Keratinocyte (primary cell): Measurements from ENCODE around the gene CDIP1. TPM values are rescaled to one million over a fixed set of nuclear protein-coding genes. Genes with fewer than 3 reads are reported as not detected.

ENCODE experiments used
- DNase-seq: peaks from one replicate; pipeline ENCODE4 v3.0.0-alpha.2; 2011; ENCODE audit warnings: low read depth, missing footprints, low spot score
- FAIRE-seq: peaks from 2 replicates; lab custom pipeline; 2011; peaks lifted over from hg19 to GRCh38; lab: Jason Lieb, UNC
- H2AFZ ChIP-seq: 2 replicates; pipeline ENCODE4 v1.6.0; 2012; ENCODE audit warnings: low read length, control low read depth, inconsistent platforms; ENCODE audit not compliant: control insufficient read depth
- H3K27ac ChIP-seq: 2 replicates; pipeline ENCODE4 v1.5.1; 2011; ENCODE audit warnings: low read length; ENCODE audit not compliant: control insufficient read depth, insufficient read depth
- H3K27me3 ChIP-seq: 3 replicates; pipeline ENCODE4 v1.6.0; 2011; ENCODE audit warnings: low read length; ENCODE audit not compliant: control insufficient read depth, insufficient read depth; ENCODE audit errors: extremely low read depth
- H3K36me3 ChIP-seq, 2 experiments: 2 replicates in 1 of 2; 3 replicates in 1 of 2; pipeline ENCODE4 v1.5.1; 2011; ENCODE audit warnings: low read length in 2 of 2, mild to moderate bottlenecking in 1 of 2; ENCODE audit not compliant: control insufficient read depth in 2 of 2, insufficient read depth in 2 of 2; ENCODE audit errors: extremely low read depth in 1 of 2
- H3K4me1 ChIP-seq: 3 replicates; pipeline ENCODE4 v1.5.1; 2011; ENCODE audit warnings: low read length; ENCODE audit not compliant: control insufficient read depth, insufficient read depth; ENCODE audit errors: extremely low read depth
- H3K4me2 ChIP-seq: 3 replicates; pipeline ENCODE4 v1.6.0; 2011; ENCODE audit warnings: low read depth, low read length; ENCODE audit not compliant: control insufficient read depth, insufficient read depth; ENCODE audit errors: extremely low read depth
- H3K4me3 ChIP-seq, 3 experiments: fragments of 200-600 bp in 1 of 3; sonication (generic) in 1 of 3; 2 replicates in 2 of 3; 3 replicates in 1 of 3; pipeline ENCODE4 v1.5.1; 2011 to 2016; ENCODE audit warnings: low read length in 3 of 3, mild to moderate bottlenecking in 3 of 3, control low read depth in 2 of 3, inconsistent platforms in 1 of 3, low read depth in 1 of 3, mixed read lengths in 1 of 3, mixed run types in 1 of 3, moderate library complexity in 1 of 3; ENCODE audit not compliant: control insufficient read depth in 2 of 3, insufficient read depth in 2 of 3; ENCODE audit errors: extremely low read depth in 1 of 3
- H3K79me2 ChIP-seq: 2 replicates; pipeline ENCODE4 v1.6.0; 2012; ENCODE audit warnings: low read length; ENCODE audit not compliant: control insufficient read depth, insufficient read depth
- H3K9ac ChIP-seq: 3 replicates; pipeline ENCODE4 v1.6.0; 2011; ENCODE audit warnings: low read length; ENCODE audit not compliant: control insufficient read depth, insufficient read depth; ENCODE audit errors: extremely low read depth
- H3K9me1 ChIP-seq: 3 replicates; pipeline ENCODE4 v1.6.0; 2011; ENCODE audit warnings: low read length; ENCODE audit not compliant: control insufficient read depth, insufficient read depth; ENCODE audit errors: extremely low read depth
- H3K9me3 ChIP-seq: 2 replicates; pipeline ENCODE4 v1.5.1; 2012; ENCODE audit warnings: low read depth, low read length; ENCODE audit not compliant: control insufficient read depth
- H4K20me1 ChIP-seq: 3 replicates; pipeline ENCODE4 v1.6.0; 2011; ENCODE audit warnings: low read length; ENCODE audit not compliant: control insufficient read depth, insufficient read depth; ENCODE audit errors: extremely low read depth
- EZH2 ChIP-seq: IDR thresholded peaks from one replicate; pipeline ENCODE4 v1.6.1; 2012; ENCODE audit warnings: inconsistent platforms, mild to moderate bottlenecking, low read length, moderate library complexity
- dilution Hi-C: fragments of 300-500 bp; cut with MboI; formaldehyde crosslinking; loops from one replicate; pipeline ENCODE4 v1.7.0; 2020; ENCODE audit warnings: low sequenced_read_pairs; ENCODE audit not compliant: extremely low pct_ligation_motif_present
- polyA plus RNA-seq, 5 experiments: library from polyadenylated mRNA; depleted of rRNA in 3 of 5; stranded (reverse) in 3 of 5; stranded (forward) in 1 of 5; unstranded in 1 of 5; fragments of >200 nt; gene quantifications; 1 replicate in 1 of 5; 2 replicates in 3 of 5; 3 replicates in 1 of 5; pipeline versions ENCODE4 v1.2.1 to v1.2.3, GENCODE V29; 2011 to 2012; ENCODE audit warnings: missing spikeins in 2 of 5, low read depth in 1 of 5, low replicate concordance in 1 of 5
- TF ChIP-seq, protein P1 (sequence below), 3 experiments: IDR thresholded peaks in 1 of 3; conservative IDR thresholded peaks in 1 of 3; optimal IDR thresholded peaks in 1 of 3; 2 replicates in 2 of 3; 3 replicates in 1 of 3; pipeline versions ENCODE3 to v1.5.1; 2011; ENCODE audit warnings: low read length in 3 of 3, mild to moderate bottlenecking in 3 of 3, moderate library complexity in 2 of 3, control low read depth in 1 of 3, inconsistent platforms in 1 of 3; ENCODE audit not compliant: insufficient read depth in 2 of 3; ENCODE audit errors: extremely low read depth in 1 of 3

CDIP1 gene
- polyA plus RNA-seq, 1 donor (not counting 4 experiments of a cell fraction or from before 2014, with no cell fraction given) = 19.8 TPM

- DNase-seq (no peak), FAIRE-seq (no peak)
- Histone ChIP-seq H3K4me1 (no peaks in the 10 kb centered on the region), H3K4me3 (no peak overlapping the region), H3K36me3 (peaks cover 32 to 37% of the 10 kb centered on the region in 2 experiments), H3K9me1 (no peaks in the 10 kb centered on the region), H3K27me3 (no peaks in the 10 kb centered on the region), H3K4me2 (no peak overlapping the region), H3K9me3 (no peaks in the 10 kb centered on the region), H3K9ac (no peak overlapping the region), H2AFZ (no peak overlapping the region), H3K79me2 (peaks cover 42% of the 10 kb centered on the region), H4K20me1 (peaks cover 14% of the 10 kb centered on the region), H3K27ac (no peak overlapping the region)
- TF ChIP-seq EZH2 = no peak
- TF ChIP-seq, protein P1, sequence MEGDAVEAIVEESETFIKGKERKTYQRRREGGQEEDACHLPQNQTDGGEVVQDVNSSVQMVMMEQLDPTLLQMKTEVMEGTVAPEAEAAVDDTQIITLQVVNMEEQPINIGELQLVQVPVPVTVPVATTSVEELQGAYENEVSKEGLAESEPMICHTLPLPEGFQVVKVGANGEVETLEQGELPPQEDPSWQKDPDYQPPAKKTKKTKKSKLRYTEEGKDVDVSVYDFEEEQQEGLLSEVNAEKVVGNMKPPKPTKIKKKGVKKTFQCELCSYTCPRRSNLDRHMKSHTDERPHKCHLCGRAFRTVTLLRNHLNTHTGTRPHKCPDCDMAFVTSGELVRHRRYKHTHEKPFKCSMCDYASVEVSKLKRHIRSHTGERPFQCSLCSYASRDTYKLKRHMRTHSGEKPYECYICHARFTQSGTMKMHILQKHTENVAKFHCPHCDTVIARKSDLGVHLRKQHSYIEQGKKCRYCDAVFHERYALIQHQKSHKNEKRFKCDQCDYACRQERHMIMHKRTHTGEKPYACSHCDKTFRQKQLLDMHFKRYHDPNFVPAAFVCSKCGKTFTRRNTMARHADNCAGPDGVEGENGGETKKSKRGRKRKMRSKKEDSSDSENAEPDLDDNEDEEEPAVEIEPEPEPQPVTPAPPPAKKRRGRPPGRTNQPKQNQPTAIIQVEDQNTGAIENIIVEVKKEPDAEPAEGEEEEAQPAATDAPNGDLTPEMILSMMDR (optimal IDR thresholded peaks at IDR 0.05 in 1 of 3, IDR thresholded peaks at IDR 0.05 in 1 of 3, conservative IDR thresholded peaks at IDR 0.05 in 1 of 3; ENCODE audit: extremely low read depth in 1 of 3, insufficient read depth in 2 of 3, low read length in 3 of 3) = no peak
- dilution Hi-C loops = no loop called here
These were observed 24.7 kb downstream of the CDIP1 start for GRCh38 chr16:4513881-4514280.

- no peaks in the 10 kb centered on the region for H3K27me3 ChIP-seq
- H3K9ac ChIP-seq = no peak overlapping the region
- H3K4me1 ChIP-seq = no peaks in the 10 kb centered on the region
- H3K9me3 ChIP-seq = no peaks in the 10 kb centered on the region
- no peak overlapping the region for H2AFZ ChIP-seq
- no peaks in the 10 kb centered on the region for H3K9me1 ChIP-seq
- peaks cover 10% of the 10 kb centered on the region for H4K20me1 ChIP-seq
- FAIRE-seq (no peak), DNase-seq (no peak)
- H3K4me2 ChIP-seq = no peak overlapping the region
- TF ChIP-seq EZH2 = no peak
- TF ChIP-seq, protein P1 (optimal IDR thresholded peaks at IDR 0.05 in 1 of 3, IDR thresholded peaks at IDR 0.05 in 1 of 3, conservative IDR thresholded peaks at IDR 0.05 in 1 of 3; ENCODE audit: extremely low read depth in 1 of 3, insufficient read depth in 2 of 3, low read length in 3 of 3) = no peak
- no peak overlapping the region for H3K27ac ChIP-seq
- dilution Hi-C loops = no loop called here
- peaks cover 37% of the 10 kb centered on the region for H3K79me2 ChIP-seq
- peaks cover 38 to 43% of the 10 kb centered on the region in 2 experiments for H3K36me3 ChIP-seq
- H3K4me3 ChIP-seq = no peak overlapping the region
These were observed 25.3 kb downstream of the CDIP1 start for GRCh38 chr16:4513086-4513860.
